Urothelium cell line (cell line): ENCODE measurements around the gene ZNF79.

Experiments used
- DNase-seq: peaks from one replicate; pipeline ENCODE4 v3.0.0; 2011; ENCODE audit warnings: low spot score, mixed read lengths
- FAIRE-seq: peaks from 2 replicates; lab custom pipeline; 2011; peaks lifted over from hg19 to GRCh38; lab: Jason Lieb, UNC

Gene ZNF79

DNA sequence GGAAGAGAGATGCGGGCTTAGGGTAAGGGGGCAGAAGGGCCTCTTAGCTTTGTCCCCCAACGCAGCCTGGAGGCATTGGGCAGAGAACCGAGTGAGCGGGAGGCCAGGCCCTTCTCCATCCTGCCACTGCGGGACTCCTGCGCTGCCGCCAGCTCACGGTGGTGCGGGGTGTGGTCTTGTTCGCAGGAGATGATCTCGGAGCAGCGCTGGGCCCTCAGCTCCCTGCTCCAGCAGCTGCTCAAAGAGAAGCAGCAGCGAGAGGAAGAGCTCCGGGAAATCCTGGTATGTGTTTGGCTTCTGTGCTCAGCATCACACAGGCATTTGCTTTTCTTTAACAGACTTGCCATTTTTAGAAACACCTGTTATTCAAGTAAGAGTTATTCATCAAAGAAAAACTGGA lies 68.4 kb downstream of the ZNF79 start:
- FAIRE-seq (no peak), DNase-seq (no peak)

- no peak for DNase-seq
- FAIRE-seq, result no peak
Observed at GRCh38 chr9:127493592-127494303, 69.6 kb downstream of the ZNF79 start.

DNA sequence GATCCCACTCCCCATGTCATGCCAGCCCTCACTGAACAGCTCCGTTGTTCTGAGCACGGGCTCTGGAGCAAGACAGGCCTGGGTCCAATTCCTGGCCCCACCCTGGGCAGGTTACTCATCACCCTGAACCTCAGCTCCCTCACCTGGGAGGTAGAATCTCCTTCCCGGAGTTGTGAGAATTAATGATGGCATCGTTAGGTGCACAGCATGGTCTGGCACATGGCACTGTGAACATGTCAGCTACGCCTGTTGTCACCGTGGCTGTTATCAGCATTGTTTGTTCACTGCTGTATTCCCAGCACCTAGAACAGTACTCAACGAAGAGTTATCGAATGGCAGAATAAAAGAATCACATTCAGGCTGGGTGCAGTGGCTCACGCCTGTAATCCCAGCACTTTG lies 70.1 kb downstream of the ZNF79 start:
- FAIRE-seq, result no peak
- DNase-seq, result no peak
